ENCODE data around the gene CD27.

DNA sequence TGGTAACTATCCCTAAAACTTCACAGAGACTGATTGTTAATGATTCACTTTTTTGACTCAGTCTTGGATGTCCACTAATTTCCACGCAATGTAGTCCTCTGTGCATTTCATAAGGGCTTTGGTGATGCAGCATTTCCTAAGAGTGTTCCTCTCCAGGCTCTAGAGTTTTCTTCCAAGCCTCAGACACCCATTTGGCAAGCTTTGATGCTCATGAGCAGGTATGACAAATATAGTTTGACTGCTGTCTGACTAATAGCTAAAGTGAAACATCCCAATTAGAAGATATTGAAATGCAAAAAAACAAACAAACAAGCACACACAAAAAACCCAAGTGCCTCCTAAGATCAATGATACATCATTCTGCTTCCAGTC is 27.2 kb downstream of the CD27 start:
- TF ChIP-seq POLR2A (IDR thresholded peaks at IDR 0.05) (no peak), EP300 (IDR thresholded peaks at IDR 0.05) (no peak)
- TF ChIP-seq, protein P1, sequence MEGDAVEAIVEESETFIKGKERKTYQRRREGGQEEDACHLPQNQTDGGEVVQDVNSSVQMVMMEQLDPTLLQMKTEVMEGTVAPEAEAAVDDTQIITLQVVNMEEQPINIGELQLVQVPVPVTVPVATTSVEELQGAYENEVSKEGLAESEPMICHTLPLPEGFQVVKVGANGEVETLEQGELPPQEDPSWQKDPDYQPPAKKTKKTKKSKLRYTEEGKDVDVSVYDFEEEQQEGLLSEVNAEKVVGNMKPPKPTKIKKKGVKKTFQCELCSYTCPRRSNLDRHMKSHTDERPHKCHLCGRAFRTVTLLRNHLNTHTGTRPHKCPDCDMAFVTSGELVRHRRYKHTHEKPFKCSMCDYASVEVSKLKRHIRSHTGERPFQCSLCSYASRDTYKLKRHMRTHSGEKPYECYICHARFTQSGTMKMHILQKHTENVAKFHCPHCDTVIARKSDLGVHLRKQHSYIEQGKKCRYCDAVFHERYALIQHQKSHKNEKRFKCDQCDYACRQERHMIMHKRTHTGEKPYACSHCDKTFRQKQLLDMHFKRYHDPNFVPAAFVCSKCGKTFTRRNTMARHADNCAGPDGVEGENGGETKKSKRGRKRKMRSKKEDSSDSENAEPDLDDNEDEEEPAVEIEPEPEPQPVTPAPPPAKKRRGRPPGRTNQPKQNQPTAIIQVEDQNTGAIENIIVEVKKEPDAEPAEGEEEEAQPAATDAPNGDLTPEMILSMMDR (IDR thresholded peaks at IDR 0.05) = no peak
